ENCODE data around the gene ZSWIM5.
"Not testable (repeated sequence)": the region's sequence is repeated elsewhere in the genome, so short reads cannot be mapped to it uniquely, and the experiment has no call there.

ZSWIM5 gene

DNA sequence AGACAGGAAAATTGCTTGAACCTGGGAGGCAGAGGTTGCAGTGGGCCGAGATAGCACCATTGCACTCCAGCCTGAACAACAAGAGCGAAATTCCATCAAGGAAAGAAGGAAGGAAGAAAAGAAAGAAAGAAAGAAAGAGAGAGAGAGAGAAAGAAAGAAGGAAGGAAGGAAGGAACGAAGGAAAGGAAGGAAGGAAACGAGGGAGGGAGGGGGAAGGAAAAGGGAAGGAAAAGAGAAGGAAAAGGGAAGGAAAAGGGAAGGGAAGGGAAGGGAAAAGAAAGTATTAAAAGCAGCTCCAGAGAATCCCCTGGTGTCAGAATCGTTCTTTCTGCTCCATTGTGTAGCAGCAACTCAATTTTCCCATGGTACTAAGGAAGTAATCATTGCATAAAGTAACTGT is 19.2 kb upstream of the ZSWIM5 start:
- no peak for DNase-seq (ENCODE audit: extremely low read depth, insufficient read length)
- H3K27me3 ChIP-seq (replicated peaks; ENCODE audit: control insufficient read depth, insufficient read depth, low read length) = 0 out of 2 replicates have a peak, but pooled peaks cover 1% of the 10 kb centered on the region
- no peaks in the 10 kb centered on the region for H3K36me3 ChIP-seq (ENCODE audit: control insufficient read depth, insufficient read depth, low read length)
- no peak overlapping the region for H3K4me3 ChIP-seq (replicated peaks; ENCODE audit: low read depth, low read length)
- no peak for TF ChIP-seq CTCF (IDR thresholded peaks at IDR 0.05; ENCODE audit: insufficient read depth, low read length, poor library complexity, severe bottlenecking)

GRCh38 chr1:45223710-45224109 is 17.3 kb upstream of the ZSWIM5 start:
- DNase-seq (ENCODE audit: extremely low read depth, insufficient read length); H3K4me3 ChIP-seq (replicated peaks; ENCODE audit: low read depth, low read length); H3K36me3 ChIP-seq (ENCODE audit: control insufficient read depth, insufficient read depth, low read length); H3K27me3 ChIP-seq (replicated peaks; ENCODE audit: control insufficient read depth, insufficient read depth, low read length): not testable (repeated sequence)

GRCh38 chr1:45221716-45222115 is 15.3 kb upstream of the ZSWIM5 start:
- no peak for TF ChIP-seq CTCF (IDR thresholded peaks at IDR 0.05; ENCODE audit: insufficient read depth, low read length, poor library complexity, severe bottlenecking)
- H3K36me3 ChIP-seq (ENCODE audit: control insufficient read depth, insufficient read depth, low read length) = no peaks in the 10 kb centered on the region
- no peak overlapping the region for H3K4me3 ChIP-seq (replicated peaks; ENCODE audit: low read depth, low read length)
- 0 out of 2 replicates have a peak, but pooled peaks cover 1% of the 10 kb centered on the region for H3K27me3 ChIP-seq (replicated peaks; ENCODE audit: control insufficient read depth, insufficient read depth, low read length)
- no peak for DNase-seq (ENCODE audit: extremely low read depth, insufficient read length)

- no peak for TF ChIP-seq CTCF (IDR thresholded peaks at IDR 0.05; ENCODE audit: insufficient read depth, low read length, poor library complexity, severe bottlenecking)
Observed at GRCh38 chr1:45216861-45217260, 10.5 kb upstream of the ZSWIM5 start.

GRCh38 chr1:45216200-45216541 is 9.8 kb upstream of the ZSWIM5 start:
- Histone ChIP-seq H3K36me3 (ENCODE audit: control insufficient read depth, insufficient read depth, low read length) (no peaks in the 10 kb centered on the region), H3K27me3 (replicated peaks; ENCODE audit: control insufficient read depth, insufficient read depth, low read length) (no peaks in the 10 kb centered on the region), H3K4me3 (replicated peaks; ENCODE audit: low read depth, low read length) (no peak overlapping the region)
- no peak for TF ChIP-seq CTCF (IDR thresholded peaks at IDR 0.05; ENCODE audit: insufficient read depth, low read length, poor library complexity, severe bottlenecking)
- no peak for DNase-seq (ENCODE audit: extremely low read depth, insufficient read length)

More at GRCh38 chr1:45216861-45217260, 10.5 kb upstream of the ZSWIM5 start:
- H3K36me3 ChIP-seq (ENCODE audit: control insufficient read depth, insufficient read depth, low read length) = no peaks in the 10 kb centered on the region
- no peak for DNase-seq (ENCODE audit: extremely low read depth, insufficient read length)
- H3K4me3 ChIP-seq (replicated peaks; ENCODE audit: low read depth, low read length) = no peak overlapping the region
- H3K27me3 ChIP-seq (replicated peaks; ENCODE audit: control insufficient read depth, insufficient read depth, low read length) = no peaks in the 10 kb centered on the region

DNA sequence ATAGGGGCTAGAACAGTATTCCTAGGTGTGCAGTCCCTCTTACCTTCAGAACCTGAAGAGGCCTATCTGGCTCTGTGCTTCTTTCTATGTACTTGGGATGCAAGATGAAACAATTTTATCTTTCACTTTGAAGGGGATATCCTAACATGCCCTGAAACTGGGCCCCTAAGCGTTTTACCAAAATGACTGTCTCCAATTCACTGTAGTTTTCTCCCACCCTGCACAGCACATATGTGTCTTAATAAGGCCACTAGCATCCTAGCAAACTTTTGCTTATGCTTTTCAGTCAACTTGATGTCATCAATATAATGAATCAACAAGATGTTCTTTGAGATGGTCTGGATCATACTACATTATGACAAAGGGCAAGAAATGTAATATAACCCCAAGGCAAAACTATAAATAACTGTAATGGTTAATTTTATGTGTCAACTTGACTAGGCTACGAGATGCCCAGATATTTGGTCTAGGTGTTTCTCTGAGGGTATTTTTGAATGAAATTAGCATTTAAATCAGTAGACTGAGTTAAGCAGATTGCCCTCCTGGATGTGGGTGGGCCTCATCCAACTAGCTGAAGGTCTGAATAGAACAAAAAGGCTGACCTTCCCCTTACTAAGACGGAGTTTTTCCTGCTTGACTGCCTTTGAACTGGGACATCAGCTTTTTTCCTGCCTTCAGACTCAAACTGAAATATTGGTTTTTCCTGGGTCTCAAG is 9.2 kb upstream of the ZSWIM5 start:
- Histone ChIP-seq H3K4me3 (replicated peaks; ENCODE audit: low read depth, low read length) (no peak overlapping the region), H3K36me3 (ENCODE audit: control insufficient read depth, insufficient read depth, low read length) (no peaks in the 10 kb centered on the region), H3K27me3 (replicated peaks; ENCODE audit: control insufficient read depth, insufficient read depth, low read length) (no peaks in the 10 kb centered on the region)
- TF ChIP-seq CTCF (IDR thresholded peaks at IDR 0.05; ENCODE audit: insufficient read depth, low read length, poor library complexity, severe bottlenecking) = no peak
- no peak for DNase-seq (ENCODE audit: extremely low read depth, insufficient read length)
